HG03460 (cell line): ENCODE data around the gene KIF3A.

Experiments used
- ATAC-seq: cut with Tn5 transposase; IDR thresholded peaks from one replicate; pipeline ENCODE4 v1.9.1; 2021; ENCODE audit not compliant: unreplicated experiment

The KIF3A gene

GRCh38 chr5:132771503-132771998 lies 34.2 kb upstream of the KIF3A start:
- no peak for ATAC-seq

DNA sequence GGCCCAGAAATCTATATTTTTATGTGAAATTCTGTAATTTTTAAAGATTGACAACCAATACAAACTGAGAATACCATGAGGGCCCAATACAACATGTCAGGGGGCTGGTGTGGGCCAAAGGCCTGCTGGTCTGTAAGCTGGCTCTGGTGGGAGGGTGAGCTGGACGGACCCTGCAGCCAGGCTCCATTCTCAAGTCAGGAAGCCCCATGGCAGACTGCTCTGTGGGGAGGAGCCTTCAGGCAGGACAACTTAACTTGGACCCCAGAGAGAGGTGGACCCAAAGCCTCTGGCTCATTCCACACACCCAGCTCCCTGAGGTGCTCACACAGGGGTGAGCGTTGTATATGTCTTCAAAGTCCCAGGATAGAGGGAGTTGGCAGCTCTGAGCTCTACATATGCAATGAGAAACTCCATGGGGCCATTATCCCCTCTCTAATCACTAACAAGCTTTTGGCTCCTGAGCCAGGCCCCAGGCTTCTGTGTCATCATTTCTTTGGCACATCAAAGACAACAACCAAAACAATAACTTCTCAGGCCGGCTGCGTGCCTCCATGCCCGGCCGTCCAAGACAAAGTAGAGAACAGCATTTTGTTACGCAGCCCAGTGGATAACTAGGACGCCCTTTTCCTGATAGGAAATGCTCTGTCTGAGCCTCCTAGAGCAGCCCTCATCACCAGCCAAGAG lies 33.3 kb upstream of the KIF3A start:
- no peak for ATAC-seq

GRCh38 chr5:132768485-132768868 lies 31.1 kb upstream of the KIF3A start:
- ATAC-seq: no peak

GRCh38 chr5:132767150-132767549 lies 29.8 kb upstream of the KIF3A start:
- ATAC-seq: no peak

GRCh38 chr5:132766806-132767055 lies 29.4 kb upstream of the KIF3A start:
- ATAC-seq: no peak

DNA sequence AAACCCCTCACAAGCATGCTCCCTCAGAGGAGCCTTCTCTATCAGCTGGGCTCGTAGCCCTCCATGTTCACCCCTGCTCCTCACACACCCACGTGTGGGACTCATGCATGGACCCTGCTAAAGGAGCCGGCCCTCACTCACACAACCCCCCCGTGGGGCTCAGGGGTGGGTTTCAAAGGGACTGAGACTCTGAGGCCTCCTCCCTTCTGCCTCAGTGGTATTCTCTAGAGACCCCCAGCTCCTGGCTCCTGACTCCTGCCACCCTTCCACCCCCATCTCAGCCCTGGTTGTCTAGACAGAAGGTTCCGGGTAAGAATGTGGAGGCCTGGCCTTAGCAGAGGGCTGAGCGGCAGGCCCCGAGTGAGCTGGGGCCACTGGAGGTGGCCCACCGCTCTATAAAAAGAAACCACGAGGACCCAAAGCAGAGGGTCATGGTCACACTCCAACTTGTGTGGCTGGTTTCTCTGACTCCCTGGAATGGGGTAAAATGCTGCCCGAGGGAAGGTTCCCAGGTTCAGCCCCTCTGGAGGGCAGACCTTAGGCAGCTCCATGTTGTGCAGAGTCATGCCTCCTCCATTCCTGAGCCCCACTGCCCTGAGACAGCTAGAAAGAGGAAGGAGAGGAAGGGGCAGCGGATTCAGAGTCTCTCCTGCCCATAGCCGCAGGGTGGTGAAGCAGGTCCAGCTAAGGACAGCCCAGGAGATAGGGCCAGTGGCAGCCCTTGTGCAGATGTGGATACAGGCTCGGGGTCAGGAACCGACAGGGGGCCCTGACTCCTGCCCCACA lies 28.9 kb upstream of the KIF3A start:
- ATAC-seq: no peak

DNA sequence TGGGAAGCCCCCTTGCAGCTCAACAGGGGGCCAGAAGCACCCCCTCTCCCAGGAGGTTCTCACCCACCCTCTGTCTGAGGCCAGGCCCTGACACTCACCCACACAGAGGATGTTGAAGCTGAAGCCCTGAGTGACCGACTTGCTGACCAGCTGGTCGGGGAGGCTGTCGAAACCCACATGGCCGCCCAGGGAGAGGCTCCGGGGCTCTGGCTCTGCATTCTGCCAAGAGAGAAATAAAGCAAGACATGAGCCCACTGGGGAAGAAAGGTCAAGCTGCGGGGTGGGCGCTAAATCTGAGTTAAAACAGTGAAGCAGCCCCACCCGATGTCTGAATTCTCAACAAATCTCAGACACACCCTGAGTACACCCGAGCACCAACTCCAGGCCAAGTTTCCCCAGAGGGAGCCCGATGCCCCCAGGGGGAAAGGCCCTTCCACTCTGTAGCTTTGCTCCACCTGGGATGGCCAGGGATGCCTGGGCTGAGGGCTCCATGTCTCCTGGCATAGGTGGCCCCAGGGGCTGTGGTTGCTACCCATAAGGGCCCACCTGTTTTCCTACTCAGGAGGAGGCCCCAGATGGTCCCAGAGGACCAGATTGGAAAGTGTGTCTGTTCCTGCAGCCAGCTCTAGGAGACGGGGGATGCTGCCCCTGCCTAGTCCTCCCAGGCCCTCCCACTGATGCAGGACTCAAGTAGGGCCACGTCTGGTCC lies 28.1 kb upstream of the KIF3A start:
- ATAC-seq: no peak

- ATAC-seq: no peak
These were observed 27.4 kb upstream of the KIF3A start for GRCh38 chr5:132764671-132765238.

- ATAC-seq: no peak
These were observed 26.7 kb upstream of the KIF3A start for GRCh38 chr5:132764051-132764450.

DNA sequence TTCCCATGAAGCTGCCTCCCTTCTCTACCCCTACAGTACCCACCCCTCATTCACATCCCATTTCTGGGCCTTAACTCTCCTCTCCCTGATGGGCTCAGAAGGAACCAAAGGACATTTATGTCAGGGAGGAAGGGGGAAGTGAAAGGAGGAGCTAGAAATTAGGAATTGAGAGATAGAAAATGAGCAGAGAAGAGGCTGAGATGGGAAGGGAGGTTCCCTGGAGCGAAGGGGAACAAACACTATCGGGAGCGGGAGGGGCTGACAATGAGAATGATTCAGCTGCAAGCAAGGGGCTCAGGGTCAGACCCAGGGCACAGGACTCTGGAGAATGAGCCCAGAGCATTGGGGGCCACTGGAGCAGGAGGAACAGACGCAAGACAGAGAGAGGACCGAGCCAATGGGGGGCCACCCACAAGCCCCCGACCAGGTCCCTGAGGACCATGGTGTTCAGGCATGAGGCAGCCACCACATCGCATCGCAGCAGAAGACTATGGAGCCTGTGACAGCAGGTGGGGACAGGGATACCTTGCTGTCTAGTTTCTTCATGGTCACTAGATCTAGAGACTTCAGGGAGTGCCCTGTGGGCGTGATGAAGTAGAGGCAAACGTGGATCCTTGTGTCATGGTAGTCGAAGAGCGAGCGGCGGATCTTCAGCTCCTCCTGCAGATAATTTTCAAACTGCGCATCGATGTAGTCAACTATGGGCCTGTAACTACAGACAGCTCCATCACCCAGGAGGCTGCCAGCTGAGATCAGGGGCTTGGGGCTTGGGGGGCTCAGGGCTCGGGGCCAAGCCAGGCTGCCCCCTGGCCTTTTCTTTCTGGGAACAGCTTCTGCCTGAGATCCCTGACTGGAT lies 26.1 kb upstream of the KIF3A start:
- no peak for ATAC-seq

GRCh38 chr5:132762246-132763000 lies 25.1 kb upstream of the KIF3A start:
- ATAC-seq: no peak

DNA sequence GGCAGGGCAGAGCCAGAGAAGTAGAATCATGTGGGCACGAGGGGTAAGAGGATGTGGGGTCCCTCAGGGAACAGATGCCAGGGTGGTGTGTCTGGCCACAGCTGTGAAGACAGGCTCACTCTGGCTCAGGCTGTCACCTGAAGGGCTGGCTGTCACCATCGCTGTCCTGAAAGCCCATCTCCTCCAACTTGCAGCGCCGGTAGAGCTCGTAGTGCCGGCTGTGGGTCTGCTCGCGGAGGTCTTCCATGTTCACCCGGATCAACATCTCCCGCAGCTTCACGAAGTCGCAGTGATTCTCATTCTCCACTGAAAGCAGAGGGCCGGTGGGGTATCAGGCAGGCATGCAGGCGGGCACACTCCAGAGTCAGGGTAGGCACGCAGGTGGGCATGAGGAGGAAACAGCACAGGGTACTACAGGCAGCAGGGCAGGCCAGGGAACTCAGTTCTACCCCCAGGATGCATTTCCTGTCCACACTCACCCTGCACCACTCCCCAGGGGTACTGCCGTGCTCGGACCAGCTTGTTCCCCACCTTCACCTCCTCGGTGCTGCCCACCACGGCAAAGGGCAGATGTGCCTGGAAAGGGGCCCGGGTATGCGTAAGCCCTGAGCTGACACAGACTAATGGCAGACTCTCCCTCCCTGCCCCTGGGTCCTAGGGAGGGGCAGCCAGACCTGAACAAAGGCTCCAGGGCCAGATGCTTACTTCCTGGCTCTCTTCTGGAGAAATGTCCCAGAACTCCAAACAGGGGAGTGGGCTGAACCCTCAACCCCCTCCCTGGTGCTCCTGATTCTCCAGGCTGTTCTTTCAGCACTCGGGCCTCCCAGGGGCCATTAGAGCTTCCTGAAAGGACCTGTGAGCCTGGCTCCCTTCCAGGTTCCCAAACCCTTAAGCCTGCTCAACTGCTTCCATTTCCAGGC lies 24.2 kb upstream of the KIF3A start:
- ATAC-seq: no peak

DNA sequence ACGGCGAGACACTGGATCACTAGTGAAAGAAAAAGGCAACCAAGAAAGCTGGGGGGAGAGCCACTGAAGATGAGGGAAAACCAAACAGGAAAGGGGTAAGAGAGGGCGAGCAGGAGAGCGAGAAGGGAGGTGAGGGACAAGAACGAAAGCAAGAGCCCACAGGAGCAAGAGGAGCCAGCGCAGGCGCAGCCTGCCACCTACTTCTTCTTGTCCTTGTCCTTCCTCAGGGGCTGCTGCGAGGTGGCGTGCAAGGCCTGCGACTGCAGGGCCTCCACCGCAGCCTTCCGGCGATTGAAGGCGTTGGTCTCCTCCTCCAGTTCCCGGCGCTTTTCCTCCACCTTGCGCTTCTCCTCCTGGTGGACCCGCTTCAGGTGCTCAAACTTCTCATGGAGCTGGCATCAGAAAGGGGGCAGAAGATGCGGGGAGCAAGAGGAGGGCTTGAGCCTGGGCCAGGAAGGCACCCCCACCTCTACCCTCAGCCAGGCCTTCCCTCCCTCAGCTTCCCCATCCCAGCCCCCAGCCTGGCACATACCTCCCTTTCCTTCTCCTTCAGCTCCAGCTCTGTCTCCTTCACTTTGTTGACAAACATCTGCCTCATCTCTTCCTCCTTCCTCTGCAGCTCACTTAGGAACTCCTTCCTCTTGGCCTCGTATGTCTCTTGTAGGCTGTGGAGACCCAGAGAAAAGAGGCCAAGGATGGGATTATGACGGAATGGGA lies 23.4 kb upstream of the KIF3A start:
- ATAC-seq: no peak

- no peak for ATAC-seq
These were observed 22.7 kb upstream of the KIF3A start for GRCh38 chr5:132760049-132760420.

DNA sequence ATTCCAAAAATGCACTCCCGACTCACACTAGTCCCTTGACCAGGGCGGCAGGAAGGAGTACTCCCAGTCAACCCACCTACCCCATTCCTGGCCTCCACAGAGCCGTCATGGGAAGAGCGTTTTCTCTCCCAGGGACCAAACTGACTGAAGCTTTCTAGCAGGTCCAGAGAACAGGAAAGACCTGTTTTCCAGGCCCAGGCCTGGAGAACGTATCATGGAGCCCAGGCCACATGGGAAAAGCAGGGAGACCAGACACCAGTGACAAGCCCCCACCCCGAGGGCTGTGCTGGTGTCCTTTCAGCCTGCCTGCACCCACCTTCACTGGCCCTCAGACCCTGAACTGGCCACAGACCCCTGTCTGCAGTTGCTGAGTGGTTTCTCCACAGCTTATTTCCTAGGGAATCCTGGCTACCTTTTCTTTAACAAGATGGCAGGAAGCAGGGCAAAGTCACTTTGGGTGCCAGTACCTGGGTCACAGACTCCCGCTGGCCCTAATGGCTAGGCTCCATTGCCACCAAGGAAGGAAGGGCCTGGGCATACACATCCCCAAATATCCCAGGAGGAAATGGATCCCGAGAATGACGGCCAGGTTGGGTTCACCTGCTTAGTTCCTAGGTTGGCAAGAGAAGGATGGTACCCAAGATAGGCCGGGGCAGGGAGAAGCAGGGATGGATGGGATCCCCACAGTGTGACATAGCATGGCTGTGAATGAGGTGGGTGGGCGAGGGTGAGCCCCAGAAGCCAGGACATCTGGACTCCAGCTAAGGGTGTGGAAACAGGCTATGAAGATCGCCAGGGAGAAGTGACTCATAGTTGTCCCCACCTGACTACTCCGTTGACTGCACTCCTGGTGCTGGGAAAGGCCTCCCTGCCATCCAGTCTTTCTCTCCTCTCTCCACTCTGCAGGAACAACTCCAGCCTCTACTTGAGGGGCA lies 22.0 kb upstream of the KIF3A start:
- no peak for ATAC-seq

DNA sequence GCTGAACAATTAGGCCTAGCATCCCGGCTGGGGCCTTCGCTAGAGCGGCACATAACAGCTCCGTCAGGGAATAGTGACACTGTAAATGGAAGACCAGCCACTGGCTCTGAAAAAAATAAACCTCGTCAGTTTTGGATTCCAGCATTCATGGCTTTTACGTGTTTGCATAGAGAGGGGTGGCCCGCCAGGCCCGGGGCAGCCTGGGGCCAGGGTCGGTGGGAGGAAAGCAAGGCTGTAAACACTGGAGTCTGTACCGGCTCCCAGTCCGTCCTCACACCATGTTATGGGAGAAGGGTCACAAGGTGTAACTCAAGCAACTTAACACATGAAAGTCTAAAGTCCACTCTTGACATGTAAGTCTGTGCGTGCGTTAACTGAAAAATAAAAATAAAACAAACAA lies 21.1 kb upstream of the KIF3A start:
- no peak for ATAC-seq

- no peak for ATAC-seq
These were observed 19.2 kb upstream of the KIF3A start for GRCh38 chr5:132756542-132756941.
